Stimulated activated CD4-positive, alpha-beta T cell treated with anti-CD3 and anti-CD28 coated beads, Interleukin-12 subunit alpha, Interleukin-12 subunit beta, amount 100 ng/mL, for 48 hours (primary cell): ENCODE data around the gene RAPGEF4.
"Not testable (repeated sequence)": the region's sequence is repeated elsewhere in the genome, so short reads cannot be mapped to it uniquely, and the experiment has no call there.

Experiments
- DNase-seq, 3 donors: peaks; one replicate each; pipeline ENCODE4 v3.0.0-alpha.2; 2020; ENCODE audit warnings: low read depth in 2 of 3, low spot score in 1 of 3

The RAPGEF4 gene

DNA sequence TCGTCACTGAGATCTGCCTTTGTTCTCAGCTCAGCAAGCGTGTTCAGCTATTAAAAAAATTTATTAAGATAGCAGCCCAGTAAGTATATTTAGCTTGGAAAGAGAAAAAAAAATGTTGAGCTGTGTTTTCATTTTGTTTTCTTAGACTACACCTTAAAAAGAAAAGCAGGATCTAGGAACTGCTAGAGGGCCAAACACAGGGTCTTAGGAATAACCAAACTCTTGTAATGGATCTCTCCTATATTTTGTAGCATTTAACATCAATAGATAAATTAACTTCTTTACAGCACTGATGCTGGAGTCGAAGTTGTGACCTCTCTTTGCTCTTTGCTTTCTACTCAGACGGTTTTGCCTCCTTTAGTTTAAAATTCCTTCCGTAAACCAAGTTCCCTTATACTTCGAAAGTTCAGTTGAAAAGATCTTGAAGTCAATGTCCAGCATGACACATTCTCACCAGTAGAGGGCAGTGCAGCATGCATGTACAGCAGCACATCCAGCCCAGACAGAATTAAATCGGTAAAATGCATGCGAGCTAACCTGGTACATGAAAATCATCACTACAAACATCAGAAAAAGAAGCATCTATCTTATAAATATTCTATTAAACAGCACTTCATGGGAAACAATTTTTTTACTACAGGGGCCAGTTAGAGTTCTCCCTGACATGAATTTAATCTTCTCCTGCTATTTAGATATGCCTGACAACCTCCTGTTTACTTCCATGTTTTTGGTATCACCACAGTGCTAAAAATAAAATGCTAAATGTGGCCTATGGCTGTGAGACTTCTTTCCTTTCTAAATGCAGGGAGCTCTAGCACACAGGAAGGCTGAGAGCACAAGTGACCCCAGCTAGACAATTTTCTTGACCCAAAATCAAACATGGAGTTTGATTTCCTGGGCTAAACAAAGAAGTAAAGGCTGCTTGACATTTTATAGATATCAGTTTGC, 291.8 kb downstream of the RAPGEF4 start:
- peak; percentile 57 to 81 (median 64) for DNase-seq

DNA sequence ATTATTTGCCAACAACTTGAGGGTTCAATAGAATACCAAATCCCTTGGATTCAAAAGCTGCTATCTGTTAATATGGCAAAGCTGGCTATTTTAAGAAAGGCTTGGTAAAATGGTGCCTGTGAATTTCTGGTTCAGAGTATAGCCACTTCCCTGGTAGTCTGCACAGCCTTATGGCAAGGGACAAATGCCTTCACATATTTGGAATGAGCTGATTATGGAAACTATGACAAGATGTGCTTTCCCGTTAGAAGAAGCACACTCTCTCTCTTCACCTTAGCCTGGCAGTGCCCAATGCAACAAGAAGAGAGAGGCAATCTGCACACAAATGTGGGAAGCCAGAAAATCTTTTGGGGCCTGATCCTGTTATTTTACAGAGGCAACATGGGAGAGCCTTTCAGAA, 292.5 kb downstream of the RAPGEF4 start:
- DNase-seq: no peak

GRCh38 chr2:173028671-173029070, 293.0 kb downstream of the RAPGEF4 start:
- DNase-seq: no peak

DNA sequence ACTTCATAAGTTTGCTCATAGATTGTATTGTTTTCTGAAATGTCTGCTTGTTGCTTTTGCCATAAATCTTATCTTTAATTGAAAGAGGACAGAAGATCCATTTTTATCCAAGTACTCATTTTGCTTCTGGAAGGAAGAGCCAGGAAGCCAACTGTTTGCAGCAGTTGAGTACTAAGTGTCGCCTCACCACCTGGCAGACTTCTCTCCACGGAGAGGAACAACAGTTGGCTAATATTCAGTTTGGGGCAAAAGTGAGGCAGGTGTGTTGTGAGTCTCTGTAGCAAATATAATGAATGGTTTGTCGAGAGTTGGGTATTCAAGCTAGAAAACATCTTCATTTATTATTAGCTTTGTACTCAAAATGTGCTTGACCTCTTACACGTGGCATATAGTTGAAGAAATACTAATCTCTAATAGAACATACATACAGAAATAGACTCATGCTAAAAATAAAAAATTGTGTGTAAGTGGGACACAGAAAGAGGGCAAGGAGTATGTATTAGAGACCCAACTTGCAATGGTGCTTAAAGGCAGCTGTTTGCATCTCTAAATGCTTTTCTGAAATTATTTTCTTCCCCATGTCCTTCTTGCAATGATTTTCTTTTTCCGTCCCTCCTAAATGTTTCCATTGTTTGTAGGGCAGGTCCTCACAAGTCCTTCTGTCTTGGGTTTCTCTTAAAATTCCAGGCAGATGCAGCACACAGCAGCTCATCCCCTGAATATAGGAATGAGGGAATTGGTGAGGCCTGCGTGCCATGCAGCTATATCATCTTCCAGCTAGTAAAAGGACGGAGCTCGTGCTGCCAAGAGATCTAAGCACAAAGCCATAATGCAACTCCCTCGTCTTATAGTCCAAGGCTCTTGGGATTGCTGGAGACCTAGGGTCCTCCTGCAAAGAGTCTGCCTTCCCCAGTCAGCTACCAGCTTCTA, 295.2 kb downstream of the RAPGEF4 start:
- DNase-seq: no peak

GRCh38 chr2:173032032-173032431, 296.4 kb downstream of the RAPGEF4 start:
- no peak for DNase-seq

- DNase-seq: no peak
Measured at GRCh38 chr2:173033084-173033483, 297.4 kb downstream of the RAPGEF4 start.

- DNase-seq: no peak
Measured at GRCh38 chr2:173034143-173034542, 298.5 kb downstream of the RAPGEF4 start.

GRCh38 chr2:173037245-173038120, 301.8 kb downstream of the RAPGEF4 start:
- DNase-seq: no peak

- DNase-seq: not testable (repeated sequence)
Measured at GRCh38 chr2:173038257-173038656, 302.6 kb downstream of the RAPGEF4 start.

DNA sequence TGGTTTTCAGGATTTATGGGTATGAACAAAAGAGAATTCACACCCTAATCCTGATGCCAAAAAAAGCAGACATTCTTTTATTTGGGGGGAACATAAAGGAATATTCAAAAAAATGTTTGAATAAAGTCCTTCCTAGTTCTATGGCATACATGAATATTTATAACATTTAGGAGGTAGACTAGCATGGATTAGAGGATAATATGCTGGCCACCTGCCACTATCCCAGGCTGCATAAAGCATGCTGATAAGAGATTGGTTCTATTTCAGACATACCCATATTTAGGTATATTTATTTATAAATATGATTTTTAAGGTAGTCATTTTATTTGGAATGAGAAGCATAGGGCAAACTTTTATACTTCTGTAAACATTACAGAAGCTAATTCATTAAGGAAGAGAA, 305.1 kb downstream of the RAPGEF4 start:
- no peak for DNase-seq

- DNase-seq: no peak
Measured at GRCh38 chr2:173043476-173043875, 307.8 kb downstream of the RAPGEF4 start.

DNA sequence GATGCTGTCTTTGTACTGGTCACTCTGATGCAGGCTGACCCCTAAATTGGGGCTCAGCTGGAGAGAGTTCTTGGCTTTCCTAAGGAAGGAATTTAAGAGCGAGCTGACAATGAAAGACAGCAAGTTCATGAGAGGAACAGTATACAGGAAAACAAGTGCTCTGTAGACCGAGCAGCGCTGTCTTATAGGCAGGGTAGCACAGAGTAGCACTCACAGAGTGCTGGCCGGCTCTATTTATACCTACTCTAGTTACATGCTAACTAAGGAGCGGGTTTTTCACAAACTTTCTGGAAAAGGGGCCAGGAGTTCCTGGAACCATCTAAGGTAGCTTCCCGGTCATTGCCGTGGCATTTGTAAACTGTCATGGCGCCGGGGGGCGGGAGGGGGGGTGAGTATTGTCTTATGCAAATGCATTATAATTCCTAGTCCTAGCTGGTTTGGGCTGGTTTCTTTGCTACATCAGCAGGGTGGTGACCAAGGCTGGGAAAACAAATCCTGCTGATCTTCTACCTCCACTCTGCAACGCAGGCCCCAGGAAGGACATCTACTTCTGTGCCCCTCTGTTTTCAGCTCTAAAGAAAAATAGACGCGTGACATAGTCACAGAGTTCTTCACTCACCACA, 308.4 kb downstream of the RAPGEF4 start:
- no peak for DNase-seq

DNA sequence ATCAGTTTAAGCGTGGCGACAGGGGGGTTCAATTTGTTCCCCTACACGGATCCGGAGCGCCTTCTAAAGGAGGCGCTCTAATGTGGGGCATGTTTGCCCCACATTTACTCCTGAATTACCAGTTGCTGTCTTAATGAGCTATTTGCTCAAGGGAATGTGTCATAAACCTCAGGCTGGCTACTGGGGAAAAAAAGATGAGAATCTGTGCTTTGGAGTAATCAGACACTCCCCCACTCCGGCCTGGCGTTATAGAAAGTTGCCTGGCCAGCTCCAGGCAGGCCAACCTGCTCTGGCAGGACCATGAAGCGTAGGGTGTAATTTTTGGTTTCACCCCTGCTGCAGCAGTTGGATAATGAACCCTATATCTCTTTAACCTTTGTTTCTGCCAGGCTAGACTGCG, 309.0 kb downstream of the RAPGEF4 start:
- no peak for DNase-seq

DNA sequence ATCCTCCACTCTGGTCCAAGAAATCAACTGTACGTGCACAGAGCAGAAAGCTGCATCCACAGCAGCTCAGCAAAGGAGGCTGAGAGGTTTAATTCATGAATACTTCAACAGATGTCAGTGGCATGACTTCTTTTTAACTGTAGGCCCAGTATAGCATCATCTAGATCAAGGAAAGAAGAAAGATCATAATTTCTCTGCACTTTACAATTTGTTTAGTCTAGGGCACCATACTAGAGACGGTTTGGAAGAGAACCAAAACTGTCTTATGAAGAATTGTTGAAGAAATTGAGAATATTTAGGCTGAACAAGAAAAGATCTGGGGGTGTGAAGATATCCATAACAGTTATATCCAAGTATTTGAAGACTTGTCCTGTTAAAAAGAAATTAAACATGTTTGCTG, 309.5 kb downstream of the RAPGEF4 start:
- no peak for DNase-seq

DNA sequence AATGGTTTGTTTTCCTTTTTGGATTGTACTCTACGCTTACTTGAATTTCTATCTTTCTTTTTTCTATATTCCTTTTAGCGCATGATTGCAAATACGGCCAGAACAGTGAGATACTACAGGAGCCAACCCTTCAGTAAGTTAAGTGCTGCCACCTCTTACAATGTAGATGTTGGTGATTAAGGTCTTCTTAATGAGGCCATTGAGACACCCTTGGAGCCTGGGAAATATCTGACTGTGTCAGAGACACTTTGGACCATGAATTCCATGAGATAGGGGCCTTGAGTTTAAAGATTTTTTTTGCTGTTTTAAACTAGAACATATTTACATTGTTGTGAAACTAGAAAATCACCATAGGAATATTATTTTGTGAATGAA, 312.9 kb downstream of the RAPGEF4 start:
- DNase-seq: no peak

- peak; percentile 20 to 37 (median 25) for DNase-seq
Measured at GRCh38 chr2:173048897-173049661, 313.4 kb downstream of the RAPGEF4 start.

DNA sequence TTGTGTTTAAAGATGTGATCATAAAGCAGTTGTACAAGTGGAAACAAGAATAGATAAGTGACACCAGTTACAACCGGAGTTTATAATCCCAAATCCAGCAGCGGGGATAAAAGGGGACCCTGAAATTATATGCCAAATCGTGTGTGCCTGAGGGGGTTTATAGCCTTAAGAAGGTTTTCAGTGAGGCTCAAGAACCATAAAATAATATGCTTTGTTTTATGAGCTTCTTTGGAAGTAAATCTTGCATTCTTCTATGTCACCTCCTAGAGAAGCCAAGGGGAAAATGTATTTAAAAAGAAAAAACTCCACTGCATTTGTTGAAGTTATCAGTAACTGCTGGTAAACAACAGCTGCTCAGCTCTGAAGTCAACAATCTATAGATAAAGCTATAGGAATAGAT, 314.2 kb downstream of the RAPGEF4 start:
- no peak for DNase-seq

DNA sequence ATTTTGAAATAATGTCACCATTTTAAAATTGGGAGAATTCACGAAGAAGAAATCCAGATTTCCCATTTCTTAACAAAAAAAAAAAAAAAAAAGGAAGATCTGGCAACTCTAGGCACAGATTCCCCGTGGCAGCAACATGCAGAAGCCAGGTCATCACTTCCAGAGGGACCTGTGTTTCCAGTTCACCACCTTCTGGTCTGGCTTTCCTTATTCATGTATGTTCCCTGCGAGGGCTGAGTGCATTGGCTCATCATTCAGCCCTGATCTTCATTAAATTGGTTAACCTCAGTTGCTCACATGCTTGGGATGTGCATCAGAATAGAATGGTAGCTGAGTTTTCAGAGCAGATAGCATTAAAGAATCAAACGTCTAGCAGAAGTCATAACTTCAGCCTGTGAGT, 315.0 kb downstream of the RAPGEF4 start:
- no peak for DNase-seq

GRCh38 chr2:173051463-173052215, 316.0 kb downstream of the RAPGEF4 start:
- DNase-seq: no peak
